Cerebellar cortex (tissue), 1 donor: Measurements from ENCODE around the gene FIGN.

Experiments used
- DNase-seq: peaks from one replicate; pipeline ENCODE4 v3.0.0-alpha.2; 2015; ENCODE audit warnings: low spot score

FIGN gene

GRCh38 chr2:163662141-163662780 lies 73.5 kb downstream of the FIGN start:
- no peak for DNase-seq

DNA sequence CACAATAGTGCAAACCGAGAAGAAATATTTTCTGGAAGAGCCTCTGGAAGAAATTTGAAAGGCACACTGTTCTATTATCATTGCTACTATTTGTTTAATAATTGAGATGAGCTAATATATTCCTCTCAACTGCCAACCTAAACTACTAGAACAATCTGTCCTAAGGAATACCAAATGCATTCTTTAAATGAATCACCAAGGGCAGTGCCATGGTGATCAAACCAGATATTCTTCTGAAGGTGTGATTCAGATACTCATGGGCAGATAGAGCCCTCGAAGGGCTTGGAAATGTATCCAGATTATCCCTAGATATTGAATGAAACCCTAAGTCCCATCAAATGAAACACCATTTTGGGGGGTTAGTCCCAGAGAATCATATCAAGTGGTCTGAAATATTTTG lies 76.6 kb downstream of the FIGN start:
- no peak for DNase-seq

DNA sequence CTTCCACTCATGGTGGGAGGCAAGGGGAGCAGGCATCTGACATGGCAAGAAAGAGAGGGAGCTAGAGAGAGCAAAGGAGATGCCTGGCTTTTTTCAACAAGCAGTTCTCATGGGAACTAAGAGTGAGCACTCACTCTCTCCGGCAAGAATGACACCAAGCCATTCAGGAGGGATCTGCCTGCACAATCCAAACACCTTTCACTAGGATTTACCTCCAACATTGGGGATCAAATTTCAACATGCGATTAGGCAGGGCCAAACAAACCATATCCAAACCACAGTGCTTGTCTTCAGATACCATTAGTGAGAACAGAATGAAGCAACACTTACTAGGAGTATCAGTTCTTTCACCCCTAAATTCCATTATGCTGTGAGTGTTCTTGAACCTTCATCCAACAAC lies 77.3 kb downstream of the FIGN start:
- DNase-seq = no peak

DNA sequence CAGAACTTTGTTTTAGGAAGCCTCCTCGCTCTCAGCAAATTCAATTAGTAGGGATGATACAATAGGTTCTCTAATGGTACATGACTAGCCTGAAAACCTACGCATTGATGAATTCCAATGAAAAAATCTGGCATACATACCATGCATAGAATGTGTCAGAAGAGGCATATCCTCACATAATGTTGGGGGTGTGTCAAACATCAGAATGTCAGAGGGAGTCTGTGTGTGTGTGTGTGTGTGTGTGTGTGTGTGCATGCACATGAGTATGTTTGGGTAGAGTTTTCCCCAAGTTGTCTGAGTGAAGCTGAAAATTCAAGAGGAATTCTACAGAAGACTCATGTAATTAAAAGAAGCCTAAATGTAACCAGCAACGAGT lies 78.5 kb downstream of the FIGN start:
- no peak for DNase-seq

DNA sequence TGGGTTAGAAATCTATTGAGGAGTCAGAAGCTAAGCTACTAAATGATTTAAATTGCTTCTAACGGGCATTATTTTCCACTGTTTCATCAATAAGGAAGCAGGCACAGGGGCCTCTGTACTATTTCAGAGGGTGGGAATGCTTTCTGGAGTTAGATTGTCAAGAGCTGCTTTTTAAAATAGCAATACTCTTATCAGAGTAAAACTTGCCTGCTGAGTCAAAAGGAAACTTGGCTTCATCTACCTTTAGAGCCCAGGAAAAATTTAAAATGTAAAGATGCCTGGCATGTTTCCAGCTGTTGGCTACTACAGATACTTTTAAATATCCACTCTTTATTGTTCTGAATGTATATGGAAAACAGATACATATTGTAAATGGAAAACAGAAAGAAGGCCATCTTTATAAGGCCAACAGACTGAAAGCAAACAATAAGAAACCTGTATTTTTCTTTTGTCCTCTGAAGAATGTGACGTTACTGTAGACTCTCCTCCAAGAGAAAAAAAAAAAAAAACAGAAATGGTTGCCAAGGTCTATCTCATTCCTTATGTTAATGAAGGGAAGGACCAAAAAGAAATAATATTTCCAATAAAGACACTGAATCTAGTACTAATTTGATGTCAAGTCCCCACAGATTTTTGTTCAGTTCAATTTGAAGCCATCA lies 79.1 kb downstream of the FIGN start:
- no peak for DNase-seq

DNA sequence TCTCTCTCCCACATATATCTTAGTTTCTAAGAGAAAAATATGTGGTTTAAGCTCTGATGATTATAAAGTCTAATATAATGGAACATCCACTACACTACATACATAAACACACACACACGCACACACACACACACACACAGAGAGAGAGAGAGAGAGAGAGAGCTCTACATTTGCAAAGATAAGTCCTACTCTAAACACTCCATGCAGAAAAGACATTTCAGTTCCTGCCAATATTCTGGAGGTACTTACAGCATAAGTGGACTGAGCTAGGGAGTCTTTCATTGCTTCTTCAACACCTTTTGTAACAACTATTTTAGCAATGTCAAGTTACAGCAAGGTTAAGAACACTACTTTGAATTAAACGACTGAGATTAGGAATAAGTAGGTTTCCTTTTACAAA lies 80.1 kb downstream of the FIGN start:
- DNase-seq = no peak

- DNase-seq = no peak
Measured at GRCh38 chr2:163652751-163653150, 83.1 kb downstream of the FIGN start.

- DNase-seq = no peak
Measured at GRCh38 chr2:163649080-163649479, 86.7 kb downstream of the FIGN start.

DNA sequence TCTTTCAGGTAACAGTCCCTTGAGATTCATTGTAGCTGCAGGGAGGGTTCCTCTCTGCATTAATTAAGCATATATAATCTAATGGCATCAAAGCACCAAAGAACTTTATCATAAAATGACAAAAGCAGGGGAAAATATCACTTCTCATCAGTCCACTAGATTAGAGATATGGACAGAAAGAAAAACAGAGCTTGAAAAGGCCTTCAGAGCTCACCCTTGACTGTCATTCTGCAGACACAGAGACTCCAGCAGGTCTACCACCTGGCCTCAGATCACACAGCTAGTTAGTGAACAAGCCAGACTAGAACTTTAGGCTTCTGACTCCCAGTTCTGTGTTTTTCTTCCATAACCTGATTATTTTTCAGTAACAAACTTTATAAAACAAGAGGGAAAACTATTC lies 88.5 kb downstream of the FIGN start:
- no peak for DNase-seq

DNA sequence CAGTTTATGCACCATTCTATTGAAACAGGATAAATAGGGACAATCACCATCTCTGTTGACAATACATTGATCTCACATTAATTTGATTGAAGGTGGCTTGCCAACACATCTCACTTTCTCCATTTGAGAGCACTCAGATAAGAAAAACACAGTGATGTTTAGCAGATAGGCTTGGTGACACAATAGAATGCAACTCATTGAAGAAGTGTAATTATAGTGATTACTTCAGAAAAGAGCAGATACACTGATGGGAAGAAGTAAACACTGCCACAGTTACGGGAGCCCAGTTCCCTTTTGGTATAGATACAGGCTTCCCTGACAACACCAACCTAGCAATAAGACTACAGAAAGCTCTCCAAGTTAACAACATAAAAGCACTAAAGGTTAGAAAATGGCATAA lies 89.1 kb downstream of the FIGN start:
- DNase-seq = no peak

- DNase-seq = no peak
Measured at GRCh38 chr2:163644238-163644637, 91.6 kb downstream of the FIGN start.

GRCh38 chr2:163641986-163642385 lies 93.8 kb downstream of the FIGN start:
- no peak for DNase-seq

DNA sequence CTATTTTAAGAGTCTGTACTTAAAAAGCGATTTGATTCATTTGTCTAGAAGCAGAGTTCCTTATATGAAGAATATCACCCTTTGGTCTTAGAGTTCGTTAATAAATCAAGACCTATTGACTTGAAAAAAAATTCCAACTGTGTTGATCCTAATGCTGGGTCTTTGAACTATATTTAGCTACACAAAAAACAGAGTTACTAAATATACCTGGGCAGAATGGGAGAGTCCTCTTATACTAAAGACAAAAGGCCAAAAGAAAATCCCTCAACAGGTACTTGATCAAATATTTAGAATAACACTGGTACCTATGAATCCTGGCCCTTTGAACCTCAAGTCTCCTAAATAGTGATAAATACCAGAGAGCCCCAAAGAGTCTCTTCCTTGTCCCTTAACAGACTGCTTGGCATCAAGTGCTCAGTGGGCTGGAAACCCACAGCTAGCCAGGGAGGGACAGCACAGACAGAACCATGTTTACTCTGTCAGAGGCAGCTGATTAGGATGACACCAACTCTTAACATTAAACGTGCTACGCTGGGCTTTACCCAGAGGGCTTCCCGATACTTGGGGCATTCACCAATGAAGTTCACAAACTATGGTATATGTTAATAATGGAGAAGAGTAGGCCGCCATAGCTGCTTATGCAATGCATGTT lies 95.1 kb downstream of the FIGN start:
- no peak for DNase-seq

GRCh38 chr2:163637871-163638270 lies 97.9 kb downstream of the FIGN start:
- no peak for DNase-seq

GRCh38 chr2:163633291-163633690 lies 102.5 kb downstream of the FIGN start:
- DNase-seq = no peak

- no peak for DNase-seq
Measured at GRCh38 chr2:163630836-163631235, 105.0 kb downstream of the FIGN start.

DNA sequence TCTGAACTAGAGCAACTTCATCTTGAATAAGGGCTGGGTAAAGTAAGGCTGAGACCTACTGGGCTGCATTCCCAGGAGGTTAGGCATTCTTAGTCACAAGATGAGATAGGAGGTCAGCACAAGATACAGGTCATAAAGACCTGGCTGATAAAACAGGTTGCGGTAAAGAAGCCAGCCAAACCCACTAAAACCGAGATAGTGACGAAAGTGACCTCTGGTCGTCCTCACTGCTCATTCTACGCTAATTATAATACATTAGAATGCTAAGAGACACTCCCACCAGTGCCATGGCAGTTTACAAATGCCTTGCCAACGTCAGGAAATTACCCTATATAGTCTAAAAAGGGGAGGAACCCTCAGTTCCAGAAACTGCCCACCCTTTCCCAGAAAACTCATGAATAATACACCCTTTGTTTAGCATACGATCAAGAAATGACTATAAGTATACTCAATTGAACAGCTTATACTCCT lies 109.1 kb downstream of the FIGN start:
- DNase-seq = no peak

GRCh38 chr2:163626208-163626607 lies 109.6 kb downstream of the FIGN start:
- no peak for DNase-seq

- no peak for DNase-seq
Measured at GRCh38 chr2:163625632-163626031, 110.2 kb downstream of the FIGN start.

DNA sequence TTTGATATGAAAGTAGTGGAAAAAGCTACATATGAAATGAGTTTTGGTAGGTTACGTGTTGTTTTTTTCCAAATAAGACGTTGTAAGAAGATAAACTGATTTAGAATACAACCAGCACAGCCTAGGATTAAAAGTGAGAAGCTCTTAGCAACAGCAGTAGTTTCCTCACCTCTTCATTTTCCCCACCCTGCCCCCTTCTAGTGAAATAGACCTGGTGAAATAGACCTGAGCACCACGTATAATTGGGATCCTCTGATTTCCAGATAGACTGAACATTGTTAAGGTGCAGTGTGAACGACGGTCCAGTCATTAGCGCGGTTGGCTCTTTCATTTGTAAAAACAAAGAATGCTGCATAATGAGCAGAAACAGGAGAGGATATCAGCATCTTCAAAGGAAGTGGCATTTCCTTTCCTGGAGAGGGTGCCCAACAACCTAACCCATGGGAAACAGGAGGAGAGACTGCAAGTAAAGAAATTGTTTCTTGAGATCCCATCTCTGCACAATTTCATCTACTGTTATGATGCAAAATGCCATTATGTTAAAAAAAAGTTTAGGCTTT lies 114.3 kb downstream of the FIGN start:
- DNase-seq = no peak

DNA sequence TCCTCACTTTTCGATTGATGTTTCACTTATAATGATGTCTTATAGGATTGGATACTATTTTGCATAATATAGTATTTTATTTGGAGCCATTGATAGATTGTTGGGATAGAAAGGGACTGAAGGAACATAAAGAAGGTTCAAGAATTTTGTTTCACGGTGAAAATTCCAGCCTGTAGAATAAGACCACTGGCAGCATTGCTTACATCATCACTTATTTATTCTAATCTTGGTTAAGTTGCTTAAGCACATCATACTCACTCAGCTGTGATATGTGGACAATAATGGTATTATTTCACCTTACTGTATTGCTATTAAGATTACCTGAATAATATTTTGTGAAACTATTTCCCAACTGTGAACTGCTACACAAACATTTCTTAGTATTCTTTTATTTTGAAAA lies 118.3 kb downstream of the FIGN start:
- no peak for DNase-seq

DNA sequence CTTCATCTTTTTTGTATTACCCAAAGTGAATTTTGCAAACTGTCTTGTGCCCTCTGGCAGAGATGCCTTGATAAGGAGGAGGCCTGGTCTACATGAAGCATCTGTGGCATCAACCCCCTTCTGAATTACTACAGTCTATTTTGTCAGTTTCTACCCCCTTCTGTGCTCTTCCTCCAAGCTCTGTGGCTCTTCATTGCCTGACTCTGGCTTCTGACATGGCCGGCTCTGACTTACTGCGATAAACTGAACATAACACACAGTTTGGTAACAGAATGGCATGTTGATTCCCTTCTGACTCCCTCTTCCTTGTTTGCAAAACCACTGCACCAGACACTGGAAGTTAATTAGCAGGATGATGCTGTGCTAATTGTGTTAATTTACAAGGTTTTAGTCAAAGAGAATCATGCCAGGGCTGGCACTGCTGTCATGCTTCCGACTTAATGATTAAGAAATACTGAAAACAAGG lies 122.5 kb downstream of the FIGN start:
- no peak for DNase-seq

GRCh38 chr2:163612332-163612731 lies 123.5 kb downstream of the FIGN start:
- DNase-seq = no peak
